Neutrophil (primary cell): ENCODE results near the gene HEMK1.
A peak's percentile ranks its signal among the peaks of the same experiment; 100 is the strongest.

Experiments used
- H3K27ac ChIP-seq: fragments of 200-600 bp; sonication (generic); 2 replicates; pipeline ENCODE4 v1.5.1; 2016; ENCODE audit warnings: mild to moderate bottlenecking, moderate library complexity
- H3K27me3 ChIP-seq: fragments of 200-600 bp; sonication (generic); 2 replicates; pipeline ENCODE4 v1.6.0; 2016; ENCODE audit warnings: mild to moderate bottlenecking
- H3K36me3 ChIP-seq: fragments of 200-600 bp; sonication (generic); 2 replicates; pipeline ENCODE4 v1.5.1; 2017
- H3K4me1 ChIP-seq, 2 experiments: fragments of 200-600 bp in 1 of 2; sonication (generic) in 1 of 2; 1 replicate in 1 of 2; 2 replicates in 1 of 2; pipeline versions ENCODE4 v1.5.1 to v1.6.1; 2013 to 2016; ENCODE audit warnings: low read depth in 1 of 2, low read length in 1 of 2, mild to moderate bottlenecking in 1 of 2, moderate library complexity in 1 of 2; ENCODE audit not compliant: control insufficient read depth in 1 of 2, insufficient read depth in 1 of 2
- H3K4me3 ChIP-seq, 2 experiments: fragments of 200-600 bp in 1 of 2; sonication (generic) in 1 of 2; 1 replicate in 1 of 2; 2 replicates in 1 of 2; pipeline ENCODE4 v1.5.1; 2013 to 2016; ENCODE audit warnings: low read depth in 1 of 2, low read length in 1 of 2, mild to moderate bottlenecking in 1 of 2, moderate library complexity in 1 of 2
- H3K9me3 ChIP-seq: fragments of 200-600 bp; sonication (generic); 2 replicates; pipeline ENCODE4 v1.5.1; 2016
- TF ChIP-seq, protein P1 (sequence below): fragments of 200-600 bp; sonication (generic); IDR thresholded peaks from 2 replicates; pipeline ENCODE4 v1.5.1; 2016; ENCODE audit warnings: antibody characterized with exemption

The HEMK1 gene

DNA sequence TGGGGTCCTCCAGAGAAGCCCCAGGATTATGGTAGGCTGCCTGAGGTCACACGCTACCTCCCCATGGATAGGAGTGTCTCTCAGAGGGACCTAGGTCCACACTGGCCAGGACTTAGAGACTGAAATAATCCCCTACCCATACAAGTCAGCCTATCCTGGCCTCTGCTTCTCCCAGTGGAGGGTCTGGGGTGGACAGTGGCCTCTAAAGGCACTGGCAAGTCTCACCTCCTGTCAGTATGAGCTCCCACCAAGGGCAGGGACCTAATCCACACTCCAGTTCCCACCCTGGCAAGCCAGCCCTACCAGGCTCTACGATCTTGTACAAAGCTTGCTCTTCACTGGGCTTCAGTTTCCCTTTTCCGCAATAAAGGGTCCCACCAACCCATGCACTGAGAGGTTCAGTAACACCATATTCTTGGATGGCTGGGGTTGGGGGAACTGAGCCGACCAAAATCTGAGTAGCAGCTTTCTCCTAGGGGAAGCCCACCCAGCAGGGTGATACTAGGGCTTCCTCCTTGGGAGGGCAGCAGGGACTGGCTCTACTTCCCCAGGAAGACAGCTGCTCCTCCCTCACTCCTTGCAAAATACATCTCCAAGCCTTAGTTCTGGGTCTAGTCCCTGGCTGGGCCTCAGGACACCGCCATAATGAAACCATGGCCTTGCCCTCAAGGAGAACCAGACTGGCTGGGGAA is 39.9 kb downstream of the HEMK1 start:
- H3K4me1 ChIP-seq, result peaks cover 58 to 64% of the 10 kb centered on the region in 2 experiments
- peak overlapping the region; percentile 80 to 94 for H3K4me3 ChIP-seq
- peaks cover 19% of the 10 kb centered on the region for H3K36me3 ChIP-seq
- TF ChIP-seq, protein P1, sequence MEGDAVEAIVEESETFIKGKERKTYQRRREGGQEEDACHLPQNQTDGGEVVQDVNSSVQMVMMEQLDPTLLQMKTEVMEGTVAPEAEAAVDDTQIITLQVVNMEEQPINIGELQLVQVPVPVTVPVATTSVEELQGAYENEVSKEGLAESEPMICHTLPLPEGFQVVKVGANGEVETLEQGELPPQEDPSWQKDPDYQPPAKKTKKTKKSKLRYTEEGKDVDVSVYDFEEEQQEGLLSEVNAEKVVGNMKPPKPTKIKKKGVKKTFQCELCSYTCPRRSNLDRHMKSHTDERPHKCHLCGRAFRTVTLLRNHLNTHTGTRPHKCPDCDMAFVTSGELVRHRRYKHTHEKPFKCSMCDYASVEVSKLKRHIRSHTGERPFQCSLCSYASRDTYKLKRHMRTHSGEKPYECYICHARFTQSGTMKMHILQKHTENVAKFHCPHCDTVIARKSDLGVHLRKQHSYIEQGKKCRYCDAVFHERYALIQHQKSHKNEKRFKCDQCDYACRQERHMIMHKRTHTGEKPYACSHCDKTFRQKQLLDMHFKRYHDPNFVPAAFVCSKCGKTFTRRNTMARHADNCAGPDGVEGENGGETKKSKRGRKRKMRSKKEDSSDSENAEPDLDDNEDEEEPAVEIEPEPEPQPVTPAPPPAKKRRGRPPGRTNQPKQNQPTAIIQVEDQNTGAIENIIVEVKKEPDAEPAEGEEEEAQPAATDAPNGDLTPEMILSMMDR, result no peak
- no peak overlapping the region for H3K27ac ChIP-seq
- no peaks in the 10 kb centered on the region for H3K9me3 ChIP-seq
- H3K27me3 ChIP-seq, result no peaks in the 10 kb centered on the region

DNA sequence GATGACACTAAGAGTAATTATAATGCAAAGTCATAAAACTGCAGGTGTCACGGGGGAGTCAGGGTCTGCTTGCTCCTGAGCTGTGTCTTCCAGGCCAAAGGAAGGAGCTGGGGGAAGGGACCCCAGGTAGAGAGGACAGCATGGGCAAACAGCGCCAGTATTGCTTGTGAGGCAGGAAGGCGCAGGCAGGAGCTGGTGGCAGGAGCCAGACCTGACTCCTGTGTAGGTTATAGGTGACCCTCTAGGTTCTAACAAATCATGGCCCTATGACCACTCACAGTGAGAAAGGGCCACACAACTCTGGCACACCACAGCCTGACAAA is 40.4 kb downstream of the HEMK1 start:
- Histone ChIP-seq H3K36me3 (peaks cover 19% of the 10 kb centered on the region), H3K9me3 (no peaks in the 10 kb centered on the region), H3K4me1 (peaks cover 56 to 62% of the 10 kb centered on the region in 2 experiments), H3K27ac (no peak overlapping the region), H3K4me3 (peak overlapping the region; percentile 80 to 94), H3K27me3 (no peaks in the 10 kb centered on the region)
- TF ChIP-seq, protein P1, result no peak

DNA sequence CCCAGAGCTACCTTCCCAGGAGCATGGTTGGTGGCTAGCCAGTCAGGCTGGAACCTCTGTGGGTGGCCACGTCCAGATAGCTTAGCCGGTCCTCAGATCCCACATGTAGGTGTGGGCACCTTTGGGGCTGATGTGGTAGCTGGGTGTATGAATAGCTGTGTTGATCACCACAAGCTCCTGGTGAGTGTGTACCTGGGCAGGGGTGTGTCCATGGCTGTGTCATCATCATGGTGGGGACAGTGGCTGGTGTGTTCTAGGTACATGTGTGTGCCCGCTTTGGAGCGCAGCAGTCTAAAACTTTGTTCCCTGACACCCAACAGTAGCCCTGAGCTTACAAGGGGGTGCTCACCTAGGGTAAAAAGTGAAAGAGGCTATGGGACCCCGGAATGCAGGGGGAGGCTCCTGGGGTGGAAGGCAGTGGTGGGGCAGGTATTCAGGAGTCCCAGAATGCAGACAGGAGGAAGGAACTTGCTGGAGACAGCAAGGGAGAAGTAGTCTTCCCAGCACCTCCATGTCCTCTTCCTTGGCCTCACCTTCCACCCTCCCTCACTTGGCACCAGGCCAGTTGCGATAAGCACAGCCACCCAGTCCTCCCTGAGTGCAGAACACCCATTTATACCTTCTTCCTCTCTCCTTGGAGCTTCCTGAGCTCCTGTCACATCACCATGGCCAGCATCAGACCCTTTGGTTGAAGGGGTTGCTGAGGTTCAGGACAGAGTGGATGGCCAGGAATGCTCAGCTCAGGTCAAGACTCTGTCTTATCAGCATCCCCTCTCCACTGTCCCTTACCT is 41.1 kb downstream of the HEMK1 start:
- TF ChIP-seq, protein P1, result no peak
- Histone ChIP-seq H3K27ac (peak overlapping the region; percentile 74), H3K4me1 (peaks cover 50 to 55% of the 10 kb centered on the region in 2 experiments), H3K36me3 (peaks cover 19% of the 10 kb centered on the region), H3K27me3 (no peaks in the 10 kb centered on the region), H3K4me3 (peak overlapping the region; percentile 80 to 94), H3K9me3 (no peaks in the 10 kb centered on the region)

DNA sequence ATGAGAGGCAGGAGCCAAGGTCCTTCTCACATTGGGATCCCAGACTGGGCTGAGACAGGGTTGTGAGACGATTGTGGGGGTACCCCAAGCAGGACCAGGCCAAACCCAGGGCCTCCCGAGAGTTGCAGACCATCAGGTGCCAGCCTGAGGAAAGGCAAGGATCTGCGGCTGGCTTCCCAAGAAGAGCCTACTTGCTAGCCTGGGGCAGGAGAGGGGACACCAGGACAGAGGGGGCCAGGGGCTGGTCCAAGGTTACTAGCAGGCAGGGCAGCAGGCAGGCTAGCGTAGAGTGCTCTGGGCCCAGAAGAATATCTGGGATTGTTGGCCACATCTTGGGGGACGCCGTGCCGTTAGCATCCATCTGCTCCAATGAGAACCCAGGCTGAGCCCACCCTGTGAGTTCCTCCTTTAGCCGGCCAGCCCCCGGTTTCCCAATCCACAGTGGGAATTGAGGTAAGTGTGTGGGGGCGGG is 41.7 kb downstream of the HEMK1 start:
- Histone ChIP-seq H3K9me3 (no peaks in the 10 kb centered on the region), H3K36me3 (peaks cover 19% of the 10 kb centered on the region), H3K27me3 (no peaks in the 10 kb centered on the region), H3K27ac (peak overlapping the region; percentile 74), H3K4me1 (peaks cover 52 to 60% of the 10 kb centered on the region in 2 experiments), H3K4me3 (peak overlapping the region; percentile 80 to 94)
- TF ChIP-seq, protein P1, result no peak

DNA sequence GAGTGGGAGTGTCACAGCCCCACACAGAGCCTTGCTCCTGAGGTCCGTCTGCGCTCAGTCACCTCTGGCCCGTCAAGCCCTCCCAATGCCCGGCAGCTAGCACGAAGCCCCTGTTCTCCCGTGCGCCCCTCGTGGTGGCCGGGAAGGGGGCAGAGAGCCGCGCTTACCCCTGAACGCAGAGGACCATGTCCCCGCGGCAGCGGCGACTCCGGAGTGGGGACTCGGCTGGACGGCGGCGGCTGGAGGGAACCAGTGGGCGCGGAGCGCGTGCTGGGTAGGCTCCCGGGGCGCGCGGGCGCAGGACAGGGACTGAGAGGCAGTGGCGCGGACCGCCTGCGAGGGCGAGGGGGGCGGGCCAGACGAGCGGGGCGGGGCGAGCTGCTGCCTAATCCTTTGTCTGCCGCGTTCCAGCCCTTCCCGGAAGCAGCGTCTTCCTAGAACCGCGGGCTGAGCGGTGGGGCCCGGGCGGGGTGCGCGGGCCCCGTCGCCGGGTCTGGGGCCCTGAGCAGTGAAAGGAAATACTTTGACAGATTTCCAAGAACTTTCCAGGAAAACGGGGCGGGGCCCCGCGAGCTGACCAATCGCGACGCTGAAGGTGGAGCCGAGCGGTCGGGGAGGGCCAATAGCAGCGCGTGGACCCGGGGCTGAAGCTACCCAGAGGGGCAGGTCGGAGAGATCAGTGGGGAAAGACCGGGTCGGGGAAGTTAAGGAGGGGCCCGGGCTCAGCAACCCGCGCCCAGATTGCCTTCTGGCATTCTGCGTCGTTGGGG is 42.3 kb downstream of the HEMK1 start, which contains the start of gene CISH:
CISH (minus strand) TSS at position 311 of the 770 bp plus-strand sequence; CDS start at position 187, 124 bp downstream.
- Histone ChIP-seq H3K9me3 (no peaks in the 10 kb centered on the region), H3K4me1 (peaks cover 59 to 64% of the 10 kb centered on the region in 2 experiments), H3K4me3 (peak within 1 kb of the TSS; percentile 80 to 94)

More for the DNA sequence above, 42.3 kb downstream of the HEMK1 start, which contains the start of gene CISH:
- TF ChIP-seq, protein P1, result peak; percentile 53
- H3K27me3 ChIP-seq, result no peaks in the 10 kb centered on the region
- peak within 1 kb of the TSS; percentile 74 for H3K27ac ChIP-seq
- peaks cover 17% of the 10 kb centered on the region for H3K36me3 ChIP-seq
